ENCODE results near the gene HES2.
A peak's percentile ranks its signal among the peaks of the same experiment; 100 is the strongest.

The HES2 gene, protein sequence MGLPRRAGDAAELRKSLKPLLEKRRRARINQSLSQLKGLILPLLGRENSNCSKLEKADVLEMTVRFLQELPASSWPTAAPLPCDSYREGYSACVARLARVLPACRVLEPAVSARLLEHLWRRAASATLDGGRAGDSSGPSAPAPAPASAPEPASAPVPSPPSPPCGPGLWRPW

DNA sequence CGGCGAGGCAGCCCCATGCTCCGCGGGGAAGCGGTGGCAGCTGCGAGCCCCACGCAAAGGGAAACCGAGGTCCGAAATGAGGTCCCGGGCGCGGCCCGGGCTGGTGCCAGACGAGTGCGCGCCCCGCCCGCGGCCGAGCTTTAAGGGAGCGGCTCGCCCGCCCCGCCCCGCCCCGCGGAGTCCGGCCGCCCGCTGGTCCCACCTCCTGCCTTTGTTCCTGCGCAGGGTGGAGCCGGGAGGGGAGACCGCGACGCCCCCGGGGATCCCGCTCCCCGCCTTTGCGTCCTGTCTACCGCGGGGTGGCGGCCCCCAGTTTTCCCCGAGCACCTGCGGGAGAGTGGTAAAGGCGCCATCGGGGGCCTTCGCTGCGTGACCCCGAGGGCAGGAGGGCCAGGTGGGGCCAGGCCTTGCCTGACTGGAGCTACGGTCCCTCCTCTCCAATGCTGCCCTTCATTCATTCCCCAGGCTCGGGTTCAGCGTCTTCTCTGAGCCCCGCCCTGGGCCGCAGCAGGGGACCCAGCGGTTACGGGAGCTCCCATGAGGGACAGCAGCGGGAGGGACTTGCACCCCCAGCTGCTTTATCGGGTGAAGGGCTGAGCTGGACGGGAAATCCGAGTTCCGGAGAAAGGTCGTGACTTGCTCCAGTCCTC lies at the start of gene HES2:
TSS of gene HES2 (minus strand) at position 116 of the 650 bp plus-strand sequence. CDS start at position 17, 99 bp downstream.
- peak within 1 kb of the TSS; percentile 28; the same call in 1 of the 2 replicates for H3K4me3 ChIP-seq
- H3K36me3 ChIP-seq (ENCODE audit: insufficient read depth, low read length): no peaks in the 10 kb centered on the region
- no peak within 1 kb of the TSS for H3K9ac ChIP-seq (ENCODE audit: insufficient read length)
- TF ChIP-seq POLR2AphosphoS5 (IDR thresholded peaks at IDR 0.05; ENCODE audit: borderline replicate concordance, low read depth, low read length): no peak
- no peak for TF ChIP-seq EZH2 (IDR thresholded peaks at IDR 0.05)
- TF ChIP-seq FOXP2 (optimal IDR thresholded peaks at IDR 0.05; ENCODE audit: control extremely low read depth, extremely low read length, insufficient read depth): no peak
- DNase-seq (ENCODE audit: low read depth, low spot score): no peak
- no peaks in the 10 kb centered on the region for H3K9me3 ChIP-seq (ENCODE audit: low read depth, low read length)
- no peak within 1 kb of the TSS for H3K27ac ChIP-seq

DNA sequence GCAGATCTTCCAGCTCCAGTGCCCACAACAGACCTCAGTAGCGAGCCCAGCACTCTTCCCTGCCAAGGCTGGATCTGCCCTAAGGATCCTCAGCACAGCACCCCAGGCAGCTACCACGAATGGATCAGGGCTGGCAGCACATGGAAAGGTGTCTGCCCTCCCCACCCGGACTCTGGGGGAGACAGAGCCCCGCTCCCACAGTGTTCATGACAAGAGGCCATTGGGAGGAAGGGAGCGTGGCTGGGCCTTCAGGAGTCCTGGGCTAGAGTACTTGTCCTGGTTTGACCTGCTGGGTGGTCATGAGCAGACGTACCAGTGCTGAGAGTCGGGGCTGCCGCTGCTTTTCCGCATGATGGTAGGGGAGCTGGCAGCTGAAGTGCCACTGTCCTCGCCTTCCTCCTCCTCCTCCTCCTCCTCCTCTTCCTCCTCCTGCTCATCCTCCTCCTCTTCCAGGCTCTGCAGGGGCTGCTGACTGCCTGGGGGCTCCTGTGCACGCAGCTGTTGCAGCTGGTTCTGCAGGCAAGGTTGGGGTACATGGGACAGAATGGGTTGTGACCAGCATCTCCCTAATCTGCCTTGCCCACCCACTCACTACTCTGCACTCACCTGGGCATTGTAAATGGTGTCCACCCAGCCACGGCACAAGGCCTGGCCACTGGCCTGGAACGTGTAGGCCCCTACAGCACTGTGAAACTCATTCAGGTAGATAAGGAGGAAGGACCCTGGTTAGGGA lies 49.2 kb upstream of the HES2 start:
- H3K4me3 ChIP-seq: no peak overlapping the region
- no peak for DNase-seq (ENCODE audit: low read depth, low spot score)
- H3K27ac ChIP-seq: no peak overlapping the region
- TF ChIP-seq EZH2 (IDR thresholded peaks at IDR 0.05) (no peak), POLR2AphosphoS5 (IDR thresholded peaks at IDR 0.05; ENCODE audit: borderline replicate concordance, low read depth, low read length) (no peak), FOXP2 (optimal IDR thresholded peaks at IDR 0.05; ENCODE audit: control extremely low read depth, extremely low read length, insufficient read depth) (no peak)
- H3K36me3 ChIP-seq (ENCODE audit: insufficient read depth, low read length): no peaks in the 10 kb centered on the region; the same call in 1 of the 2 replicates
- no peaks in the 10 kb centered on the region for H3K9me3 ChIP-seq (ENCODE audit: low read depth, low read length)
- no peak overlapping the region for H3K9ac ChIP-seq (ENCODE audit: insufficient read length)

DNA sequence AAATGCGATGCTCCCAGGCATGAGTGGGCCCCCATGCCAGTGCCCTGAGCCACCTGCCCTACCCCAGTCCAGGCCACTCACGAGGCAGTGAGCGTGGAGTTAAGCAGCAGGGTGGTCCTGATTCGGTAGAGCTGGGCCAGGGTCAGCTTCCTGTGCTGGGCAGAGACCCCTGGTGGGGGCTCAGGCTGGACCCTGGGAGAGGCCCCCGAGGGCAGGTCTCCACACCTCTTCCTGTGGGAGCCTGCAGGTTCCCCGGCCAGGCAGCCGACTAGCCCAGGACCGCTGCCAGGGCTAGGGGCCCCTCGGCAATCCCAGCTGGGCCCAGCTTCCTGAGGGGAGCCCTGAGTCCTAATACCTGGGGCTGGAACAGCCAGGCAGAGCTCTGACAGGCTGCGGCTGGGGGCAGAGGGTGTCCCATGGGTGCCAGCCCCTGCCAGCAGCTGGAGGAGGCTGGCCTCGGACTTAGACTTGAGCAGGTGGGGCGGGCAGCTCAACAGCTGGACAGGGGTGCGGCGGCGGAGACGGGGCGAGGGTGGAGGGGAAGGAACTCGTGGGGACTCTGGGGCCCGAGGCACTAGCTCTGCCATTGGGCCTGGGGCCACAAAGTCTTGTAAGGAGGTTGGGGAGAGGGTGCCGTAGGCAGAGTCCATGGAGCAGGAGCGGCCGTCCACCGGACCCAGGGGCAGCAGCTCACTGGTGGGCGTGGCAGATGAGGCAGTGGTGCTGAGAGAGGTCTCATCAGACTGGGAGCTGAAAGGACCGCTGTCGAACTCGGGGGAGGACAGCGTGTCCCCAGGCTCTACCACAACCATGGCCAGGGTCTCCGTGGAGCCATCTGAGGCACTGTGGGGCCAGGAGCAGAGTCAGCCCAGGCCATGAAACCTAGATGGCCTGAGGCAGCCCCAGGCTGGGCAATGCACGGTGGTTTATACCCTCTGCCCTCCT lies 48.3 kb upstream of the HES2 start:
- TF ChIP-seq EZH2 (IDR thresholded peaks at IDR 0.05) (no peak), FOXP2 (optimal IDR thresholded peaks at IDR 0.05; ENCODE audit: control extremely low read depth, extremely low read length, insufficient read depth) (no peak), POLR2AphosphoS5 (IDR thresholded peaks at IDR 0.05; ENCODE audit: borderline replicate concordance, low read depth, low read length) (no peak)
- Histone ChIP-seq H3K9me3 (ENCODE audit: low read depth, low read length) (no peaks in the 10 kb centered on the region), H3K27ac (no peak overlapping the region), H3K9ac (ENCODE audit: insufficient read length) (no peak overlapping the region), H3K36me3 (ENCODE audit: insufficient read depth, low read length) (no peaks in the 10 kb centered on the region; the same call in 1 of the 2 replicates), H3K4me3 (no peak overlapping the region)
- no peak for DNase-seq (ENCODE audit: low read depth, low spot score)

DNA sequence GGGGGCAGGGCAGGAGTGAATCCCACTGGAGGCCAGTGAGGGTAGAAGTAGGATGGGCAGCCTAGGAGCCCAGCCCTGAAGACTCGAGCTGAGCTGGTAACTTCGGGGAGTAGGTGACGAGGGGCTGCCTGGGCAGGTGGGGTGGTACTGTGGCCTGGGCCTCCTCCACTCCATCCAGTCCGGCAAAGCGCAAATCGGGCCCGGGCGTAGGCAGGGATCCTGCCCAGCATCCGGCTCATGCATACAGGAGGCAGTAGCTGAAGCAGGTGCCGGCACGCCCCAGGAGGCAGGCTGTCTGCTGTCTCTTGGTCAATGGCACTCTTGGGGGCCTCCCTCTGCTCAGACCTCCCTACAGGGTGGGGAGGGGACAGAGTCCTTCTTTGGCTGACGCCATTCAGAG lies 47.5 kb upstream of the HES2 start:
- no peaks in the 10 kb centered on the region for H3K9me3 ChIP-seq (ENCODE audit: low read depth, low read length)
- no peak for DNase-seq (ENCODE audit: low read depth, low spot score)
- no peak overlapping the region for H3K9ac ChIP-seq (ENCODE audit: insufficient read length)
- no peaks in the 10 kb centered on the region; the same call in 1 of the 2 replicates for H3K36me3 ChIP-seq (ENCODE audit: insufficient read depth, low read length)
- no peak for TF ChIP-seq POLR2AphosphoS5 (IDR thresholded peaks at IDR 0.05; ENCODE audit: borderline replicate concordance, low read depth, low read length)
- TF ChIP-seq FOXP2 (optimal IDR thresholded peaks at IDR 0.05; ENCODE audit: control extremely low read depth, extremely low read length, insufficient read depth): no peak
- TF ChIP-seq EZH2 (IDR thresholded peaks at IDR 0.05): no peak
- H3K4me3 ChIP-seq: no peak overlapping the region
- H3K27ac ChIP-seq: no peak overlapping the region

DNA sequence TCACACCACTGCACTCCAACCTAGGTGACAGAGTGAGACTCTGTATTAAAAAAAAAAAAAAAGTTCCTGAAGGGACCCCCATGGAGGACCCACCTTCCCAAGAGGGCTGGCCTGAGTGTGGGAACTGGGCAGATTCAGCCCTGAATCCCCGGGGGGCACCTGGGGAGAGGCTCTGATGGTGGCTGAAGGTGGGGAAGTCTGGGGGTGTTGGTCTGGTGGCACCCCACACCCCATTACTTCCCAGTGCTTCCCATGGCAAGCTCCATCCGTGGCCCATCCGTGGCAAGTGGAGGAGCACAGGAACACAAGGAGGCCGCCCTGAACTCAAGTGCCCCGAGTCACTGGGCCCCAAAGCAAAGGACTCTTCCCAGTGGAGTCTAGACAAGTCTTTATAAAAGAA lies 47.0 kb upstream of the HES2 start:
- Histone ChIP-seq H3K36me3 (ENCODE audit: insufficient read depth, low read length) (no peaks in the 10 kb centered on the region; the same call in 1 of the 2 replicates), H3K9me3 (ENCODE audit: low read depth, low read length) (no peaks in the 10 kb centered on the region), H3K9ac (ENCODE audit: insufficient read length) (no peak overlapping the region), H3K4me3 (no peak overlapping the region), H3K27ac (no peak overlapping the region)
- TF ChIP-seq EZH2 (IDR thresholded peaks at IDR 0.05): no peak
- TF ChIP-seq FOXP2 (optimal IDR thresholded peaks at IDR 0.05; ENCODE audit: control extremely low read depth, extremely low read length, insufficient read depth): no peak
- no peak for TF ChIP-seq POLR2AphosphoS5 (IDR thresholded peaks at IDR 0.05; ENCODE audit: borderline replicate concordance, low read depth, low read length)
- DNase-seq (ENCODE audit: low read depth, low spot score): no peak

DNA sequence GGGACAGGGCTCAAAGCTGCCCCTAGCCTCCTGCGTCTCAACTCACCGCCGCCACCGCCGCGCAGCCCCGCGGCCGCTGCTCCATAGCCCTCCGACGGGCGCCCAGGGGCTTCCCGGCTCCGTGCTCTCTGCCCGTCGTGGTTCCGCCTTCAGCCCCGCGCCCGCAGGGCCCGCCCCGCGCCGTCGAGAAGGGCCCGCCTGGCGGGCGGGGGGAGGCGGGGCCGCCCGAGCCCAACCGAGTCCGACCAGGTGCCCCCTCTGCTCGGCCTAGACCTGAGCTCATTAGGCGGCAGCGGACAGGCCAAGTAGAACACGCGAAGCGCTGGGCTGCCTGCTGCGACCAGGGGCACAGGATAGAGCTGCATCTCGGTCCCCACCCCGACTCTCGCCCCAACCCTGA lies 46.3 kb upstream of the HES2 start, which contains the start of gene TNFRSF25:
TSS of gene TNFRSF25 (minus strand) at position 151 of the 400 bp plus-strand sequence. CDS start at position 85, 66 bp downstream.
- H3K9ac ChIP-seq (ENCODE audit: insufficient read length): peak within 1 kb of the TSS; percentile 17
- no peaks in the 10 kb centered on the region; the same call in 1 of the 2 replicates for H3K36me3 ChIP-seq (ENCODE audit: insufficient read depth, low read length)
- H3K9me3 ChIP-seq (ENCODE audit: low read depth, low read length): no peaks in the 10 kb centered on the region
- peak within 1 kb of the TSS; percentile 59 for H3K4me3 ChIP-seq
- DNase-seq (ENCODE audit: low read depth, low spot score): no peak
- no peak within 1 kb of the TSS for H3K27ac ChIP-seq
- TF ChIP-seq EZH2 (IDR thresholded peaks at IDR 0.05) (no peak), FOXP2 (optimal IDR thresholded peaks at IDR 0.05; ENCODE audit: control extremely low read depth, extremely low read length, insufficient read depth) (no peak), POLR2AphosphoS5 (IDR thresholded peaks at IDR 0.05; ENCODE audit: borderline replicate concordance, low read depth, low read length) (no peak)

DNA sequence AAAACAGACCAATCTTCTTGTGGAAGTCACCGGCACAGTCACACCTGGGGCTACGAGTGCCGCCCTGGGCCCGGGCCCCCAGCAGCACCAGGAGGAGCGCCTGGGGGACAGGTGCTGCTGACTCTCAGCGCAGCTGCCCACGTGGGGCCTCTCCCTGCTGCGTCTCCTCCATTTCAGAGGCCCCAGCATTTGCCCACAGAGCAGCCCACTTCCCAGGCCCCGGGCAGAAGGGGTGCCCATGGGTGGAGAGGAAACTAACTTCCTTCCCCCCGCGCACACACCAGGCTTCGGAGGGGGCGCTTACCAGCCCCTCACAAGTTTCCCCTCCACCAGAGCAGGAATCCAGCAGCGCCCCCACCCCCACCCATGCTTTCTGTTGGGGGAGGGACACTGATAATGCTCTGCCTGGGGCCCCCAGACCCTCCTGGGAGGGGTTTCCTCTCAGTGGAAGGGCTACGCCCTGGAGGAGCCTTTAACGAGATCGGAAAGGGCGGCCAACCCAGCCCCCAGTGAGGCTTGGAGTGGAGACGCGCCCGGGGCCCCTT lies 45.8 kb upstream of the HES2 start:
- Histone ChIP-seq H3K36me3 (ENCODE audit: insufficient read depth, low read length) (no peaks in the 10 kb centered on the region; the same call in 1 of the 2 replicates), H3K4me3 (peak overlapping the region; percentile 59), H3K9me3 (ENCODE audit: low read depth, low read length) (no peaks in the 10 kb centered on the region), H3K27ac (no peak overlapping the region), H3K9ac (ENCODE audit: insufficient read length) (peak overlapping the region; percentile 17)
- TF ChIP-seq EZH2 (IDR thresholded peaks at IDR 0.05) (no peak), POLR2AphosphoS5 (IDR thresholded peaks at IDR 0.05; ENCODE audit: borderline replicate concordance, low read depth, low read length) (no peak), FOXP2 (optimal IDR thresholded peaks at IDR 0.05; ENCODE audit: control extremely low read depth, extremely low read length, insufficient read depth) (no peak)
- DNase-seq (ENCODE audit: low read depth, low spot score): no peak

All from SK-N-MC (cell line).